Peyer's patch (tissue), 4 donors: ENCODE data around the gene FHOD3.

Source experiments
- POLR2A ChIP-seq, 2 donors: fragments of 450-650 bp; IDR thresholded peaks; one replicate each; pipeline ENCODE4 v1.5.1; 2017; ENCODE audit warnings: antibody characterized with exemption in 2 of 2, mild to moderate bottlenecking in 2 of 2, moderate library complexity in 2 of 2
- TF ChIP-seq, protein P1 (sequence below), 6 experiments: fragments of 450-650 bp in 4 of 6; fragments of 200-600 bp in 2 of 6; sonication (generic) in 1 of 6; IDR thresholded peaks; one replicate each; pipeline ENCODE4 v1.5.1; 2017 to 2019; ENCODE audit warnings: antibody characterized with exemption in 6 of 6, mild to moderate bottlenecking in 3 of 6, moderate library complexity in 1 of 6

DNA sequence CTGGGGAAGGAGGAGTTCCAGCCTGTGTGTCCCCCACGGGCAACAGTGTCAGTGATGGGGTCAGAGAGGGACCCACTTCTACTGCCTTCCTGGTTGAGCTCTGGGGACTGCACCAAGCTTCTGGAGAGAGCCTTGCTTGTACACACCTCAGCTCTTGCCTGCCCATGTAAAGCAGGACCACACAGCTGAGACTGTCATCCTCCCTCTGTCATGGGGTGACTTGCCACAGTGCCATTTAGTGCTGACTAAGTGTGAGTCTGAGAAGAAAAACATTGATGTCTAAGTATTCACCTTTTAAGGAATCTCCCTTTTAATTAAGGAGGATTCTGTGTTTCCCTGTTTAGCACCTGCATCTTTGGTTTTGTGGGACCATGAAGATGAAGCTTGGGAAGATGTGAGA is 159.1 kb downstream of the FHOD3 start:
- no peak for TF ChIP-seq POLR2A (IDR thresholded peaks at IDR 0.05)
- TF ChIP-seq, protein P1, sequence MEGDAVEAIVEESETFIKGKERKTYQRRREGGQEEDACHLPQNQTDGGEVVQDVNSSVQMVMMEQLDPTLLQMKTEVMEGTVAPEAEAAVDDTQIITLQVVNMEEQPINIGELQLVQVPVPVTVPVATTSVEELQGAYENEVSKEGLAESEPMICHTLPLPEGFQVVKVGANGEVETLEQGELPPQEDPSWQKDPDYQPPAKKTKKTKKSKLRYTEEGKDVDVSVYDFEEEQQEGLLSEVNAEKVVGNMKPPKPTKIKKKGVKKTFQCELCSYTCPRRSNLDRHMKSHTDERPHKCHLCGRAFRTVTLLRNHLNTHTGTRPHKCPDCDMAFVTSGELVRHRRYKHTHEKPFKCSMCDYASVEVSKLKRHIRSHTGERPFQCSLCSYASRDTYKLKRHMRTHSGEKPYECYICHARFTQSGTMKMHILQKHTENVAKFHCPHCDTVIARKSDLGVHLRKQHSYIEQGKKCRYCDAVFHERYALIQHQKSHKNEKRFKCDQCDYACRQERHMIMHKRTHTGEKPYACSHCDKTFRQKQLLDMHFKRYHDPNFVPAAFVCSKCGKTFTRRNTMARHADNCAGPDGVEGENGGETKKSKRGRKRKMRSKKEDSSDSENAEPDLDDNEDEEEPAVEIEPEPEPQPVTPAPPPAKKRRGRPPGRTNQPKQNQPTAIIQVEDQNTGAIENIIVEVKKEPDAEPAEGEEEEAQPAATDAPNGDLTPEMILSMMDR (IDR thresholded peaks at IDR 0.05) = no peak
